ENCODE data around the gene DLGAP3.

GRCh38 chr1:34879230-34879629 lies 50.2 kb downstream of the DLGAP3 start:
- TF ChIP-seq POLR2AphosphoS5 (IDR thresholded peaks at IDR 0.05; ENCODE audit: low read depth, low read length) = no peak
- TF ChIP-seq REST (IDR thresholded peaks at IDR 0.05; ENCODE audit: insufficient read depth in 1 of 2, low read depth in 2 of 2, low read length in 2 of 2) = no peak
- TF ChIP-seq TAF1 (IDR thresholded peaks at IDR 0.05; ENCODE audit: borderline replicate concordance, insufficient read depth, low read length) = no peak
